Activated CD4-positive, alpha-beta T cell treated with anti-CD3 and anti-CD28 coated beads, Interleukin-2, amount 50 U/mL, for 24 hours (primary cell): ENCODE results near the gene PLPP4.

Source experiments
- DNase-seq, 2 donors: peaks; one replicate each; pipeline ENCODE4 v3.0.0-alpha.2; 2020; ENCODE audit warnings: low read depth in 1 of 2, low spot score in 1 of 2

Gene PLPP4

DNA sequence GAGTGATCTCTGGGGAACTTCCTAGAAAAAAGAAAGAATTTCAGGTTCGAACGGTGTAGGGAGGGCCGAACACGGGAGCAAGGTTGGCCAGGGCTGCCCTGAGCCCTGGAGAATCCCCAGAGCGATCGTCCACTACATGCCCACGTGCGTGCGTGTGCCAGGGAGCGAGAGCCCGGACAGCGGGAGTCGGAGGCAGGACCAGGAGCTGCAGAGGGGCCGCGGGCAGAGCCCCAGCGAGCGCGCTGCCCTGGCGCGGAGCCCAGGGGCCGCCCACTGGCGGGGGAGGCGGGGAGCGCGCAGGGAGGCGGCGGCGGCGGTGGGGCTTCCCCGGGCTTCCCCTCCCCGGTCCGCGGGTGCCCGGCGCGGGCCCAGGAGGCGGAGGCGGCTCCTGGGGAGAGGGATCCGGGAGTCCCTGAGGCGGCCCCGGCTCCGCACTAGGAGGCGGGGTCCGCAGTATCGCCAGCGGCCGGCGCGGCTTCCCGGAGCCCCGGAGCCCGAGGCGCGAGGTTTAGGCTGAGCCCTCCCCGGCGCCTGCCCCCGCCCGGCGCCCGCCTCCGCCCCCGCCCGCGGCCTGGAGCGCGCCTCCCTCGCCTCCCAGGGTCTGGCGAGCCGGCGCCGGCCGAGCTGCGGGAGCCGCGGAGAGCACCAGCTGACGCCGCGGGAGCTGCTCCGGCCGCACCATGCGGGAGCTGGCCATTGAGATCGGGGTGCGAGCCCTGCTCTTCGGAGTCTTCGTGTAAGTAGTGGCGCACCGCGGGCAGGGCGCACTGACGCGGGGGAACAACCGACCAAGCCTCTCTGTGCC lies at the start of gene PLPP4:
Gene PLPP4 (plus strand): TSS at position 602 of the 805 bp plus-strand sequence. CDS start 79 bp downstream, at position 681.
- no peak for DNase-seq

DNA sequence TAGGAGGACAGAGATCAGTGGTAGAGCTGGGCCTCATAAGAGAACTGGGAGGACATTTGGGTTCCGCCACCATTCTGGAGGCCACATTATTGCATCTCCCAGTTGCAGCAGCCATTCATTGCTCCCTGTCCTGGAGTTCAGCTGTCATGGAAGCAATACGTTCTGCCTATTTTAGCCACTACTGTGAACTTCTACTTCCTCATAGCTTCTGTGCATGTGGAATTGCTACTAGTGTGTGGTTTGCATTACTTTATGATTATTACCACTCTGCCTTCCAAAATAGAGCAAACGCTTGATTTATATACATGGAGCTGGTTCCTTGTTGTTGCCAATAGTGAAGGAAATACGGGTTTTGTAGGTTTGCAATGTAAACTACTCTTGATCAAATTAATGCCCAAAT lies 47.2 kb upstream of the PLPP4 start:
- DNase-seq: no peak

DNA sequence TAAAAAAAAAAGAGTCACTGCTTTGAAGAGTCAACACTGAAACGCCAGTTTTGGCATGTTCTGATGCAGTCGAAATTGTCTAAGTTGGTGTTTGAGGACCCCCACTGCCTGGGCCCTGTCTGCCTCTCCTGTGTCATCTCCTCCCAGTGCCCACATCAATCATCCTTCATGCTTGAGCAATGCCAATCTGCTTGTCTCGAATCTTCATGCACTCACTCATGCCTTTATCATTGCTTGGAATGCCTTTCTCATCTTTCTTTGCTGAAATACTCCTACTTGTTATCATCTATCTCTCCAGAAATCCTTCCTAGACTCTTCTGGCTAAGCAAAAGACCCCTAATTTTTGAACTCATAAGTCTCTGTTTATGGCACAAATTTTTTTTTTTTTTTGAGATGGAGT lies 42.1 kb upstream of the PLPP4 start:
- no peak for DNase-seq

DNA sequence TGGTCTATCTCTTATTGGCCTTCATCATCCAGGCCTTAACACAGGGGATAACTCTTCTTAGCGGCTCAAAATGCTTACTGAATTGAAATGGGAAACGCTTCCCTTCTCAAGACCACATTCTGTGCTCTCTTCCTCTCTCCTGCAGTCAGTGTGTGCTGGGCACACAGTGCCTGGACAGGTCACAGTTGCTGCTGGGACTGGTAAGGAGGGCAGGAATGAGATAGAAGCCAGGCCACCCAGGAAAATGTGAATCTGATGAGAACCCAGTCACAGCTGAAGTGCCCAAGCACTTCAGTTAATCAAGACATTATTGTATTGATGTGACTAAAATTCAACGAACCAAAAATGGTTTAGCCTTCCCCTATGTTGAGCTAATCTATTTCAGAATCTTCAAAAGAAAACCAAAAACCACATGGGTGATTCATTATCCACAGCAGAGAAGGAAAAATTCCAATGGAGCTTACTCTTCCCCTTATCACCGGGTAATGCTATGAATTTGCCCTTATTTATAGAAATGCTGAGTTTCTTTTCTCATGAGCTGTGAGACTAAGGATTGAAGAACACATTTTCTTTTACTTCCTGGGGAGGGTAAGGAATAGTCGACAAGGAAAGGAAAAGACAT lies 41.2 kb upstream of the PLPP4 start:
- no peak for DNase-seq

DNA sequence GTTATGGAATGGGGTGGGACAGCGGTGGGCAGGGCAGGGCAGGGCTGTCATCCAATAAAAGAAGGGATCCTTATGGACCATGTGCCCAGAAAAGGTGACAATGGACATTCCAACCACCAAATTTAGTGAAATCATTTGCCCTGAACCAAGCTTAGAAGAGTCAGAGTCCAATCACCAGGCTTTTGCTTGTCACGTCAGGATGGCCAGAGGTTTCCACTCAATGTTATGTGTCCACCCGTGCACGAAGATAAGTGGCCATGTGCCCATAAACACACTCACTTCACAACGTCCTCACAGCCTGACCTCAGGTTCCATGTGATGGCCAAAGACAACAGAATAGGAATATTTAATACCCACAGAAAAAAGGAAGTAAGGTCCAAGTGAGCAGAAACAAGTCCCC lies 36.6 kb upstream of the PLPP4 start:
- DNase-seq: no peak

DNA sequence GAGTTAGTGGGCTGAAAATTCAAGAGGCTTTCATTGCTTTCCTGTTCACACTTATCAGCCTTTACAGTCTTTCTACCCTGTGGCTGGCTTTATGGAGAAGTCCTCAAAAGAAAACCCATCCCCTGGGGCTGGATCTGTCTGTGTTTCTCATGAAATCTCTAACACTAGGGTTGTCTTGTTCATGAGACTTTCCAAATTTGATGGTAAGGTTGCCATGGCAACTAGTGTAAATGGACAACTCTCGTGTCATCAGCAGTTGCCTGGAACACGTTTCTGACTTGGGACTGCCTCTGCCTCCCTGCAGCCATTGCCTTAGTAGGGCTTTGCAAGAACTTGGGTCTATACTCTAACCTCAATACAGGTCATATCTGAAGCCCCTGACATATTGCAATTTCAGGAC lies 35.8 kb upstream of the PLPP4 start:
- DNase-seq: no peak

DNA sequence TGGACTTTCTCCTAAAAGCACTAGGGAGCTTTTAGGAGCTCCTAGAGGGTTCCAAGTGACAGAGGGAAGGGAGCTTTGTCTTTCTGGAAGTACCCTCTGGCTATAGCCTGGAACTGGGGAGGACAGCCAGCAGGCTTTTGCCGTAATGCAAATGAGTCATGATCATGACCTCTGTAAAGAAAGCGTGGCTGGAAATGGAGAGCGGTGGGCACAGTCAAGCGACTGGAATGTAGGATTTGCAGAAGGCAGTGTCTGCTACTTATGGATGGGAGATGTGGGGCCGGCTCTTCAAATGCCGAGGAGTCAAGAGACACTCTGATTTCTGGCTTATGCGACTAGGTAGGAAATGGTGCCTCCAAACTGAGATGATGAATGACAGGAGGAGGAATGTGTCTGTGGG lies 34.6 kb upstream of the PLPP4 start:
- DNase-seq: no peak

DNA sequence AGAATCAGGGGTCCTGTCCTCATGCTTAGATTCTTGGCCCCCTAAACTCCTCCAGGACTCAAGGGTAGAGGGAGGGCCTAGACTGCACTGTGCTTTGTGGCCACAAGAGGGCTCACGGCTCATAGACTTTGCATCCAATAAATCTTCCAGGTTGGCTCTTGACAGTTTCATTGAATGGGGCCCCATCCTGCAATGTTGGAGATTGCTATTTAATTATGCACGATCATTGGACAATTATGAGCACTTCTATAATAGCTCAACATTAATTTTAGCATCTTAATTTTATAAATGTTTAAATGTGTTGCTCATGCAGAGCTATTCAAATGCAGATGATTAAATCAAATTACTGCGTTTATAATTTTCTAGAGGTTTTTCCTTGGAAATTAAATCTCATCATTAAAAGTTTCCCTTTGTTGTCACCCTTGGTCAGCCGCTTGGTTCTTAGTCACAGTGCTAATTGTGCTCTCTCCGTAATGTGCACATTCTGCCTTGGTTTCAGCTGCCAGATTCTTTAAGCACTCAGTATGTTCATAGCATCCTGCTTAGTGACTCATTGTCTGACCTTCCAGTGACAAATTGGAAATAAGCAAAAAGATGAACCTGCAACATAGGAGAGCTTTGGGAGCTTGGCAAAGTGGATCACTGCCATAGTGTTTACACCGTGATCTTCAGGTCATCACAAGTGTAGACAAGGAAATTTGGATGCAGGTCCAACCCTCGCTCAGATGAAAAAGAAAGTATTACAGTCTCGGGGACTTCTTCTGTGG lies 33.4 kb upstream of the PLPP4 start:
- no peak for DNase-seq

DNA sequence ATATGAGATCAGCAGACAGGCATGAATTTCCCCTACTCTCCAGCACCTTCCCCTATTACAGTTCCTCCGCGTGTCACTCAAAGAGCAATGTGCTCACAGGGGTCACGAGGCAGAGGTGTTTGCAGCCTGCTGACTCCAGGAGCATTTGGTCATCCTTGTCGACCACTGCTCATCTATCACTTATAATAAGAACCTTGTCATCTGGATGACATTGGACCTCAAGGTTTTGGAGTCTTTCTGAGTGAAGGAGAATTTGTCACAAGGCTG lies 32.9 kb upstream of the PLPP4 start:
- DNase-seq: no peak

DNA sequence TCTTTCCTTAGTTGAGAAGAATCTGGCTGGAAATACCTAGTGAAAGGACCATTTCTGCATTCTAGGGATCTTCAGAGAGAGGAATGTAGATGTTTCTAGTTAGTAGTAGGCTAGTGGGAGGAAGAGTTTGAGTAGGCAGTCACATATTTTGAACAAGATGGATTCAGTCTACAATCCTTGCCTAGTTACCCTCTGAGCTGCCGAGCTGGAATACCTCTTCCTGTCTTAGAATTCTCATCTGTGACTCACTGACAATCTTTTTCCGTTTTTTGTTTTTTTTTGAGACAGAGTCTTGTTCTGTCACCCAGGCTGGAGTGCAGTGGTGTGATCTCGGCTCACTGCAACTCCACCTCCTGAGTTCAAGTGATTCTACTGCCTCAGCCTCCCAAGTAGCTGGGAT lies 30.7 kb upstream of the PLPP4 start:
- no peak for DNase-seq

DNA sequence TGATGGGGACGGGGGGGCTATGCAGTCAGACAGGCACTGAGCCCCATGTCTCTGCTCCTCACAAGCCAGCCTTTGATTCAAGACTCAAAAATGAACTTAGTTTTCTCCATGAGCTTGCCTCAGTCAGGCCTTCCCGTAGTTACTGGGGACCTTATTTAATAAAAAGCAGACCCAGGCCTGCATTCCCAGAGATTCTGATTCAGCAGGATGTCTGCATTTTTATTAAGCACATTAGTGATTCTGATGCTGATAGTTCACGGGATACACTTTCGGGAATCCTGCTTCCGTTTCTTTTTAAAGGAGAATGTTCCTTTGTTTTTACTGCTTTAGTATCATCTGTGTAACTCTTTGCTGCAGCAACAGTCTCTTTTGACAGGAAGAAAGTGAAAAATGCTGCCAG lies 28.3 kb upstream of the PLPP4 start:
- DNase-seq: no peak

DNA sequence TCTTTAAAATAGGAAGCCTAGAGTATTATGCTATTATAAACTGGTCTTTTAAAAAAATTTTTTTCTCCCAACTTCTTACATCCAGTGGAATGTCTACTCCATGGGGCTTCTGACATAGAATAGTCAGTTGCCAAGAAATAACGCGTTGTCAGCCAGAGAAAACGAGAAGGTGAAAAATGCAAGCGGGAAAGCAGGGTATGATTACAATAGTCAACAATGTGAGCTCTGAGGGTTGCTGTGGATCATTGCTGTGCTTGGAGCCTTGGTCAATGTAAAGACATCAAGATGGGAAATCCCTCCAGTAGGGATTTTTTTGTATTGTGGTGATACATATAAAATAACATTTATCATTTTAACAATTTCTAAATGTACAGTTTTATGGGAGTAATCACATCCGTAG lies 27.6 kb upstream of the PLPP4 start:
- no peak for DNase-seq

DNA sequence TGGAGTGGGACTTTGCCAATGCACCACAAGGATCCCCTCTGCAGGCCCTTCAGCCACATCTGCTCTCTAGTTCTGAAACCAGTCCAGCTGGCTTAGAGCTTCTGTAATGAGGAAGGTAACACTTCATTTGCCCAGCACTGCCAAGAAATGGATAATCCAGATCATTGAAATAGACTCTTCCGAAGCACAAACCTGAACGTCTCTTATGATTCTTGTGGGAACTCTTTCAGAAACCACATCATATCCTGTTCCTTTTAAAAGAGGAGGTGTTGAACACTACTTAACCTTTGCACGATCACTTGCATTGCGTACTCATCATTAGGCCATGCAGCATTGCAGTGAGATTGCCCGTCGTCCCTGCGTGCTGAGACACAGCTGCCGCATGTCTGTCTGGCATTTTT lies 25.8 kb upstream of the PLPP4 start:
- DNase-seq: no peak

DNA sequence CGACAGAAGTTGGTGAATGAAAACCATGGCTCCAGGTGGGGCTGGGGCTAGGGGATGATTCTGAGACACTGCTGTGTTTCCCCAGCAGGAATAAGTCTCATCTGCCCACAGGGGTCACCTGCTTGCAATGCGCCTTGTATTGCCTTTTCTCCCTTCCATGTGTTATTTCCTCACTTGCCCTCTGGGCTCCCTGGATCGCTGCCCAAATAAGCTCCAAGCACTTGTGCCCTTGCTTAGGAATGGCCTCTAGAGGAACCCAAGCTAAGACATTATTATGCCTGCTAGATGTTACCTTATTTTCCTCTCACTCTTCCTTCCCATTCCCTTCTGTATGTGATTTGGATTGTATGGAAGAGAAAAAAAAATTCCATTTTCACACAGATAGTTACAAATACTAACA lies 24.8 kb upstream of the PLPP4 start:
- DNase-seq: no peak

DNA sequence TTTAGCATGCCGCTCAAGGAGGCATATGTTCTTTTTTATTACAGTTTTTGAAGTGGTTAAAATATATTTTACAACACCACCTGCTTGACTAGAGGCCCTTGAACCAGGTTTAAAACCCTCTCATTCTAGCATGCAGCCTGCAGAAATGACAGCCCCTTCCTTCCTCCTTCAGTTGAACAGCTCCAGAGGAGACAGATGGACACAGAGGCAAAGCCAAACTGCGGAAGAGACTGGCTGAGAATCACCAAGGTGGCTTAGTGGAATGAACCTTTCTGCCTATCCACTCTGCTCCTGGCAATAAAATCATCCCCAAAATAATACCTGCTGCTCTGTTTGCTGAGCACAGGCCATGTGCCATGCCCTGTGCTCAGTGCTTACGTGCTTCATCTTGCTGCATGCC lies 23.9 kb upstream of the PLPP4 start:
- no peak for DNase-seq

DNA sequence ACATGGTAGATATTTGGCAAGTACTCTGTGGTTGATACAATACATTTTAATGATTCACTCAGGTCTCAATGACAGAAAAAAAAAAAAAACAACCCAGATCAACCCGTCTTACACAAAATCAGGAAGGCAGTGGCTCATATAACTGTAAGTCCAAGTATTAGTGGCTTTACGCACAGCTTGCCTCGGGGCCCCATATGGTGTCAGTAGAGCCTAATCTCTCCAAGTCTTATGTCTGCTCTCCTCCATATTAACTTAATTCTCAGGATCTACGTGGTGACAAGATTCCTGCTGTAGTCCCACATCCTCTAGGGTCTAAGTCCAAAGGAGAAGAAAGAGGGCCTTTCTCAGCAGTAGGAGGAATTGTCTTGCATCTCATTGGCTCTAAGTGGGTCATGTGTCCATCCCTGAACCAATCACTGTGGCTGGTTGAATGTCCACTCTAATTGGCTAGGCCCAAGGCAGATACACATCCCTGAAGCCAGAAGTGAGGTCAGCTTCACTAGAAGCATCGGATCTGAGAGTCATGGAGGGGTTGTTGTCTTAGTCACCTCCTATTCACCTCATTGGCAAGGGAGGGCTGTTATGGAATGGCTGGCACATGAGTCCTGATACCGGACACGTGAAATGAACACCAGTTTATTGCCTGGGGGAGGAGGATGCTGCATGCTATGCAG lies 20.5 kb upstream of the PLPP4 start:
- DNase-seq: no peak

DNA sequence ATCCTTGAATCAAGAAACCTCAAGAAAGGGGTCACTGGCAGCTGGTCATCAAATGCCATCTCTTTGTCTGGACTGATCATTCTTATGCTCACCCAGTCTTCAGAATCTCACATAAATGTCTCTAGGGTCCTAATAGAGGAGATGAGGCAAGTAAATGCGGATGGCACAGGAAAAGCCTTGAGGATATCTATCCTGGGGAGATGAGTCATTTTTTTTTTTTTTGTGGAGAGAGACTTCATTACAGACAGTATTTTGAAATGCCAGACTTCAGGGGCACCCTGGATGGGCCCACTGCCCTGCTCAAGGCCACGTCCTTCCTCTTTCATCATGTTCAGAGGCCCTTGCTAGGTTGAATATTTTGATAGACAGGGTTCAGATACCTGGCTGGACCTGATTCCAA lies 19.5 kb upstream of the PLPP4 start:
- no peak for DNase-seq

DNA sequence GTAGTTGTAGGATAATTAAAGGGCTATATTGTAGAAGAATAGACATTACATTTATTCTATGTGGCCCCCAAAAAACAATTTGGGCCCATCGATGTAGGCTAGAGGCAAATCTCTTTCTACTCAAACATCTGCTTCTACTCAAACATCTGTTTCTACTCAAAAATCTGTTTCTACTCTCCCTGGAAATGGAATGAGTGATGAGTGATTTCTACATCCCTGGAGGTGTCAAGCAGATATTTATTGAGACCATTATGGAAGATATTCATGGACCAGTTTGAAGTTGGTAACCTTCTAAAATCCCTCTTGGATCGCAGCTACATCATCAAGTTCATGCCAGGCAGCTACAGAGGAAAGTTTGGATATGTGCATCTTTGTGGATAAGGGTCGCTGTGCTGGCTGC lies 5.1 kb upstream of the PLPP4 start:
- no peak for DNase-seq

DNA sequence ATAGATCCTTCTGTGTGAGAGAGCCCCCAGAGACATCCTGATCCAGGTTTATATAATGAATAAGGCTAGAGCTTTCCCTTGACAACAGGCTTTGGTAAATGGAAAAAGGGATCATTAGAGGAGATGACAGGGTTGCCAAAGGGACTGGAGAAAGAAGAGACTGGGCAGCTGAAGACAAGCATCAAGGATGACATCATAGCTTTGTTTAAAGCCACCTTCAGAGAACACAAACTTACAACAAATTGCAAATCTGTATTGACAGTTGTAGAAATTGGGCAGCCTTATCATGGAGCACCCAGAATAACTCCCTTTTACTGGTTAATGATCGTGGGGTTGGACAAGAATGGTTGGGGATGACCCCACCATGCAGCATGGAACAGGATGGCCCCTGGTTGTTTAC lies 3.7 kb upstream of the PLPP4 start:
- DNase-seq: no peak

DNA sequence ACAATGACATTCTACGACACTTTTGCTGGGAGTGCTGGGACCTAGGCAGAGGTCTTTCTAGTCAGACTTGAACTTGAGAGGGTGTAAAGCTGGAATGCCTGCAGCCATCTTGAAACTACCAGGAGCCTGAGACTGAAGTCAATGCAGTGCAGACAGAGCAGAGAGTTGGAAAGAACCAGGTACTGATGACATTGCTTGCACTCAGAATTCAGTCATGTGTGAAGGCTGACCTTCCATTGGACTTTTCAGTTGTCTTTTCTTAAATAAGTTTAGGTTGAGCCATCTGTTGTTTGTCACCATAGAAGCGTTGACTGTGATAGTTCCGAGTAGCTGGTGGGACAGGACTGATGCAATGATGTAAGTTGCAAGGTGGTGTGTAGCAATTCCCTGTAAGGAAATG lies 3.1 kb upstream of the PLPP4 start:
- no peak for DNase-seq

DNA sequence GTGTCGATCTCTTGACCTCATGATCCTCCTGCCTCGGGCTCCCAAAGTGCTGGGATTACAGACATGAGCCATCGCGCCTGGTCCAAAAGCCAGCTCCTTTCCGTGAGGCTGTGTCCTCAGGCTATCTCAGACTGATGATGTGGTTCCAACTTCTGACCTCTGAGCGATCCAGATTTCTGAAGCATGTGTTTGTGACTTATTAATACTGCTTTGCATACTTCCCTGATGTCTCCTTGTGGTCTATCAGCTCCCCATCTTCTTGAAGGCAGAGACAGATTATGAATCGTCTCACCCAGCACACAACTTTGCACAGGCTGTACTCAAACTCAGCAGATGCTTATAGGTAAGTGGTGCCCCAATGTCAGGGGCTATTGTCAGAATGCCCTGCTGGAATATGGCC lies 2.0 kb upstream of the PLPP4 start:
- DNase-seq: no peak

DNA sequence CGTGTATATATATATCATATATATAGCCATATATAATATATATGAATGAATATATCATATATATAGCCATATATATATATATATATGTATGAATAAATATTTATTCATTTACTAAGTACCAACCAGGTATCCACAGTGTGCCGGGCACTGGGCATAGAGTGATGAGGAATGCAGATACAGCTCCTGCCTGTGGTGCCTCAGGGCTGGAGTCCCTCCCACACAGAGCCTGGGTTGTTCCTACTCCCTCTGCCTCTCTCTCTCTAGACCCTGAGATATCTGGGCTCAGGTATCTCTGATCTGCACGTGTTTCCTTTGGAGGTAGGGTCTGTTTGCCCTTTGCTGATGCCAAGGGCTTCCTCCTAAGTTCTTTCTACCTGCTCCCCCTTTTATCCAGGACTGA lies 1.4 kb upstream of the PLPP4 start:
- no peak for DNase-seq
